GM21423 (cell line): ENCODE data around the gene COLEC12.

Experiments
- ATAC-seq: cut with Tn5 transposase; IDR thresholded peaks from one replicate; pipeline ENCODE4 v1.9.1; 2021; ENCODE audit warnings: mild to moderate bottlenecking, moderate library complexity; ENCODE audit not compliant: unreplicated experiment

Gene COLEC12

GRCh38 chr18:392928-393573, 107.5 kb downstream of the COLEC12 start:
- ATAC-seq = no peak

GRCh38 chr18:390741-391478, 109.6 kb downstream of the COLEC12 start:
- ATAC-seq = no peak

- no peak for ATAC-seq
Observed at GRCh38 chr18:389658-390357, 110.7 kb downstream of the COLEC12 start.

GRCh38 chr18:388200-388599, 112.3 kb downstream of the COLEC12 start:
- no peak for ATAC-seq

GRCh38 chr18:386994-387393, 113.5 kb downstream of the COLEC12 start:
- ATAC-seq = no peak

GRCh38 chr18:384897-385296, 115.6 kb downstream of the COLEC12 start:
- no peak for ATAC-seq

GRCh38 chr18:383135-383534, 117.4 kb downstream of the COLEC12 start:
- ATAC-seq = no peak

GRCh38 chr18:382423-382984, 118.0 kb downstream of the COLEC12 start:
- ATAC-seq = no peak

- ATAC-seq = no peak
Observed at GRCh38 chr18:379681-380330, 120.7 kb downstream of the COLEC12 start.

GRCh38 chr18:378079-378478, 122.4 kb downstream of the COLEC12 start:
- no peak for ATAC-seq

- no peak for ATAC-seq
Observed at GRCh38 chr18:377088-377487, 123.4 kb downstream of the COLEC12 start.

GRCh38 chr18:376311-376710, 124.2 kb downstream of the COLEC12 start:
- no peak for ATAC-seq

GRCh38 chr18:374721-375168, 125.8 kb downstream of the COLEC12 start:
- ATAC-seq = peak; percentile 85

- no peak for ATAC-seq
Observed at GRCh38 chr18:373780-374179, 126.7 kb downstream of the COLEC12 start.

GRCh38 chr18:371609-371982, 128.9 kb downstream of the COLEC12 start:
- no peak for ATAC-seq

- no peak for ATAC-seq
Observed at GRCh38 chr18:370751-371608, 129.5 kb downstream of the COLEC12 start.

- ATAC-seq = no peak
Observed at GRCh38 chr18:369224-370015, 131.1 kb downstream of the COLEC12 start.

GRCh38 chr18:366466-367061, 133.9 kb downstream of the COLEC12 start:
- no peak for ATAC-seq

GRCh38 chr18:365651-366050, 134.8 kb downstream of the COLEC12 start:
- ATAC-seq = no peak
